Heart left ventricle (tissue), 16 donors: ENCODE data around the gene UMPS. TPM values are rescaled to one million over a fixed set of nuclear protein-coding genes. Genes with fewer than 3 reads are reported as not detected.

Experiments used
- ATAC-seq, 4 donors: fragments of 200-7000 bp; cut with Tn5 transposase; one replicate each; pipeline ENCODE4 v1.9.1; 2020 to 2022; ENCODE audit warnings: moderate library complexity in 4 of 4, mild to moderate bottlenecking in 3 of 4, moderate number of reproducible peaks in 1 of 4
- DNase-seq, 5 donors: peaks; one replicate each; pipeline ENCODE4 v3.0.0-alpha.2; 2020
- H3K27ac ChIP-seq, 12 donors: fragments of 200-600 bp; sonication (generic) in 4 of 12; one replicate each; pipeline versions ENCODE4 v1.5.0 to v1.8.0; 2016 to 2022; ENCODE audit warnings: mild to moderate bottlenecking in 2 of 12
- H3K27me3 ChIP-seq, 9 donors: fragments of 200-600 bp; sonication (generic) in 2 of 9; one replicate each; pipeline versions ENCODE4 v1.5.1 to v1.8.0; 2016 to 2022; ENCODE audit warnings: mild to moderate bottlenecking in 3 of 9
- H3K36me3 ChIP-seq, 9 donors: fragments of 200-600 bp; sonication (generic) in 2 of 9; one replicate each; pipeline versions ENCODE4 v1.5.0 to v1.8.0; 2018 to 2022; ENCODE audit warnings: mild to moderate bottlenecking in 2 of 9
- H3K4me1 ChIP-seq, 12 donors: fragments of 200-600 bp; sonication (generic) in 4 of 12; one replicate each; pipeline versions ENCODE4 v1.5.0 to v1.8.0; 2016 to 2022; ENCODE audit warnings: mild to moderate bottlenecking in 3 of 12
- H3K4me3 ChIP-seq, 12 donors: fragments of 200-600 bp; sonication (generic) in 4 of 12; one replicate each; pipeline versions ENCODE4 v1.5.0 to v1.8.0; 2017 to 2022; ENCODE audit warnings: mild to moderate bottlenecking in 9 of 12, moderate library complexity in 4 of 12
- H3K9me3 ChIP-seq, 12 donors: fragments of 200-600 bp; sonication (generic) in 4 of 12; one replicate each; pipeline versions ENCODE4 v1.5.0 to v1.8.0; 2016 to 2022; ENCODE audit warnings: mild to moderate bottlenecking in 1 of 12
- POLR2A ChIP-seq, 2 donors: fragments of 450-650 bp; IDR thresholded peaks; one replicate each; pipeline ENCODE4 v1.6.1; 2017; ENCODE audit warnings: antibody characterized with exemption in 2 of 2, mild to moderate bottlenecking in 2 of 2, moderate library complexity in 2 of 2
- WGBS, 4 donors: extraction: QIAGEN DNeasy Blood & Tissue Kit in 2 of 4; methylation state at CpG; one replicate each; pipeline versions ENCODE4 v1.1.5 to v1.1.7; 2013 to 2018; 5-methylcytosine and 5-hydroxymethylcytosine counted together
- intact Hi-C, 10 donors: fragments of 100-400 bp; cut with DNase I; formaldehyde crosslinking; loops; one replicate each; pipeline versions ENCODE4 v1.11.1 to v1.14.2; 2022
- polyA plus RNA-seq, 2 donors: library from polyadenylated mRNA; stranded (reverse); fragments of 200-250 nt; gene quantifications; one replicate each; pipeline ENCODE4 v1.2.3, GENCODE V29; 2013
- total RNA-seq, 9 donors: library from RNA; depleted of rRNA in 2 of 9; stranded (reverse); fragments of >200 nt in 2 of 9; fragmentation: NEBNext Ultra II Directional in 3 of 9; extraction: Animal tissue kit (Norgen Biotek cat#: 25700) in 3 of 9; gene quantifications; one replicate each; pipeline versions ENCODE4 v1.1.0 to v1.2.4, GENCODE V29; 2016 to 2023
- TF ChIP-seq, protein P1 (sequence below), 12 donors: fragments of 200-600 bp; sonication (generic) in 4 of 12; IDR thresholded peaks; one replicate each; pipeline versions ENCODE4 v1.5.0 to v1.8.0; 2018 to 2022; ENCODE audit warnings: antibody characterized with exemption in 12 of 12, mild to moderate bottlenecking in 5 of 12
- donor health status: ischemic (EF 13 %, LVEDD 7.1; RV severe dilation, severe dysfunction).
- donor health status: healthy with polysubstance abuse.
- donor health status: DM: no; HTN: yes; CAD: no.
- donor health status: DM: no; HTN: no; CAD: no.
- donor health status: ischemic (EF 25% LVEDD 6.9; RV normal size, moderate dysfunction).
- donor health status: ischemic (EF 25% LVEDD 5.7; RV mildly dilated, moderate dysfunction).
- donor health status: healthy.
- donor health status: DM: yes; HTN: yes; CAD: no.
- donor health status: ischemic (EF 35%, LVEDD 5.7; RV mildly dilated, moderate dysfunction).
- donor health status: nonischemic (EF 11% LVEDD 7.7; RV severe dilation, severe dysfunction).
- donor health status: DM: yes; HTN: yes; CAD: no.
- donor health status: PGD.
- donor health status: ischemic (EF 29% LVEDD 5.4; RV normal size, mild dysfunction).
- donor health status: nonischemic (EF 23%, LVEDD 6.1; RV moderate dilation, normal function).

The UMPS gene
- total and polyA plus RNA-seq, 11 donors = 2.3 to 15.9 (median 7.1) TPM

DNA sequence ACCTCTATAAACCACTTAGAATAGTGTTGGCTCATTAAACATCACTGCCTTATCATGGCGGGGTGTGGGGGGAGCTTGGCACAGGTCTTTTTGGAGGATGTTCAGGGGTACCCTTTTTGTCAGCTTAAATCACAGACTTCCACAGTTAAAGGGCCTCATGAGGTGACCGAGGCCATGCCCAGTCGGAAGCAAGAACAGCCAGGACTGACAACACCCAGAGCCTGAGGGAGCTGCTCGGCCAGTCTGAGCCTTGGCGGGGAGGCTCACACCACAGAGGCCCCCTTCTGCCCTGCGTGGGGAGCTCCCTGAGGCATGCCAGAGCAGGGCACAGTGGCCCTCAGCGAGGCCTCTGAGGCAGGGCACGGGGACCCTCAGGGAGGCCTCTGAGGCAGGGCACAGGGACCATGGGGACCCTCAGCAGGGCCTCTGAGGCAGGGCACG is 49.5 kb downstream of the UMPS start:
- 59 to 67% (median 65%) methylated on average over 1 to 9 of the region's 9 CpGs for whole genome bisulfite sequencing, 4 donors
- H3K27ac ChIP-seq = peak overlapping the region; percentile 77 to 95 (median 91)
- no peaks in the 10 kb centered on the region for H3K9me3 ChIP-seq
- H3K4me3 ChIP-seq = peak overlapping the region in 1 of 12 donors; percentile 8
- peaks cover 7 to 99% (median 56%) of the 10 kb centered on the region in 12 donors for H3K4me1 ChIP-seq
- DNase-seq (peak in 1 of 5 donors; percentile 35), ATAC-seq (peak in 3 of 4 donors; percentile 1 to 9 (median 4))
- TF ChIP-seq, protein P1, sequence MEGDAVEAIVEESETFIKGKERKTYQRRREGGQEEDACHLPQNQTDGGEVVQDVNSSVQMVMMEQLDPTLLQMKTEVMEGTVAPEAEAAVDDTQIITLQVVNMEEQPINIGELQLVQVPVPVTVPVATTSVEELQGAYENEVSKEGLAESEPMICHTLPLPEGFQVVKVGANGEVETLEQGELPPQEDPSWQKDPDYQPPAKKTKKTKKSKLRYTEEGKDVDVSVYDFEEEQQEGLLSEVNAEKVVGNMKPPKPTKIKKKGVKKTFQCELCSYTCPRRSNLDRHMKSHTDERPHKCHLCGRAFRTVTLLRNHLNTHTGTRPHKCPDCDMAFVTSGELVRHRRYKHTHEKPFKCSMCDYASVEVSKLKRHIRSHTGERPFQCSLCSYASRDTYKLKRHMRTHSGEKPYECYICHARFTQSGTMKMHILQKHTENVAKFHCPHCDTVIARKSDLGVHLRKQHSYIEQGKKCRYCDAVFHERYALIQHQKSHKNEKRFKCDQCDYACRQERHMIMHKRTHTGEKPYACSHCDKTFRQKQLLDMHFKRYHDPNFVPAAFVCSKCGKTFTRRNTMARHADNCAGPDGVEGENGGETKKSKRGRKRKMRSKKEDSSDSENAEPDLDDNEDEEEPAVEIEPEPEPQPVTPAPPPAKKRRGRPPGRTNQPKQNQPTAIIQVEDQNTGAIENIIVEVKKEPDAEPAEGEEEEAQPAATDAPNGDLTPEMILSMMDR (IDR thresholded peaks at IDR 0.05) = no peak
- TF ChIP-seq POLR2A (IDR thresholded peaks at IDR 0.05) = no peak
- H3K36me3 ChIP-seq = peaks cover 0 to 17% (median 0%) of the 10 kb centered on the region in 9 donors
- intact Hi-C loops = loop anchor here in 8 of 10 donors (2.0 to 10.0 kb wide), 5 partner anchors 33 to 108 kb away; partner anchors contain the start of gene ITGB5 (in 4 of the 8)
- no peaks in the 10 kb centered on the region for H3K27me3 ChIP-seq

DNA sequence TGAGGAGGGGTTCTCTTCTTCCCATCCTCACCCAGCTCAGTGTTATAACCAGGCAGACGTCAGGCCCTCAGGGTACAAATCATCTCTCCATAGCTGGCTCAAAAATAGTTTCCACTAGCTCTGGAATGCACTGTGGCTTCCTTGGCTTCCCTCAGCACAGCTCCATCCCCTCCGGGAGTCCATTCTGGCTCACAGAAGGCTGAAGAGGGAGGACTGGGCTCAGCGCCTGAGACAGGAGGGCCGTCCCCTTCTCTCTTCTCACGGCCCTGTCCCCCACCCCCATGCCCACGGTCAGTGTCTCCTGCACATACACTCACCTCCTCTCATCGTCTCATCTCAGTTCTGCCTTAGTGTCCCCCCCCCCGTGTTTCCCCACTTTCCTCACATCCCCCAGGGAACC is 50.1 kb downstream of the UMPS start:
- WGBS, 4 donors = 2 to 5% (median 3%) methylated on average over 8 of the region's 8 CpGs

DNA sequence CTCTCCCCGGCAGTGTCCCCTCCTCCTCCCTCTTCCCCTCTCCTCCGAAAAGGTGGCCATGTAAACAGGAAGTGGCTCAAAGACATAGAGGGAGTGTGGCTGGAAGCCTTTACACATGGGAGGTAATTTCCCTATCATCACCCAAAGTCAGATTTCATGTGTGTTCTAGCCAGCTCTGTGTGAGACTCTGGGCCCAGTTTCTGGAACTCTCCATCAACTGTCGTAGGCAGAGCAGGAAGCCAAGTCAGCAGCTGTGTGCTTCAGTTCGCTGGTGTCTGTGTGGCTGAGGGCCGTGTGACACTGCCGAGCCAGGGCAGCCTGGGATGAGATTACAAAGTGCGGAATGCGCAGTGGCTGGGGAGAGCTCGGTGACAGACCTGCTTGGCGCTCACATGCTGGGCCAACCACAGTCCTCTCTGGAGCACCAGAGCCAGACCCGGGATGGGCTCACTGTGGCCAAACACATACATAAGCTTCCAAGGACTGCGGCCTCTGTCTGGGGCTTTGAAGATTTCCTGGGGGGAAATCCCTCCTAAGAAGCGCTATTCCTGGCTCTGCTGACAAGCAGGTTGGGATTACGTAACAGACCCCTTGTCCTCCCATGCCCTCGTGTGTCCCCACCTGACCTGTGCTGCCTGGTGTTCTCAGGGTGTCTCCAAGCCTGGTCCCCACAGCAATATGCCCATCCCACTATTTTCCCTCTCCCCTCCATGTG is 50.7 kb downstream of the UMPS start:
- TF ChIP-seq POLR2A (IDR thresholded peaks at IDR 0.05) = peak in 1 of 2 donors; percentile 36
- TF ChIP-seq, protein P1 (IDR thresholded peaks at IDR 0.05) = no peak
- H3K36me3 ChIP-seq = peaks cover 0 to 12% (median 0%) of the 10 kb centered on the region in 9 donors
- H3K9me3 ChIP-seq = no peaks in the 10 kb centered on the region
- intact Hi-C loops = loop anchor here in 6 of 10 donors (2.0 to 10.0 kb wide), 4 partner anchors 51 to 106 kb away; partner anchors contain the start of gene ITGB5 (in 4 of the 6)
- DNase-seq (peak; percentile 88 to 94 (median 89)), ATAC-seq (peak; percentile 88 to 91 (median 89))
- H3K27ac ChIP-seq = peak overlapping the region; percentile 77 to 95 (median 91)
- peaks cover 6 to 97% (median 55%) of the 10 kb centered on the region in 12 donors for H3K4me1 ChIP-seq
- H3K27me3 ChIP-seq = no peaks in the 10 kb centered on the region
- WGBS, 4 donors = 4 to 8% (median 5%) methylated on average over 6 to 15 of the region's 15 CpGs
- peak overlapping the region in 4 of 12 donors; percentile 8 to 20 (median 12) for H3K4me3 ChIP-seq

More for the DNA sequence above, 50.1 kb downstream of the UMPS start:
- Histone ChIP-seq H3K27ac (peak overlapping the region; percentile 77 to 95 (median 91)), H3K9me3 (no peaks in the 10 kb centered on the region), H3K27me3 (no peaks in the 10 kb centered on the region), H3K36me3 (peaks cover 0 to 13% (median 0%) of the 10 kb centered on the region in 9 donors), H3K4me1 (peaks cover 6 to 99% (median 55%) of the 10 kb centered on the region in 12 donors), H3K4me3 (peak overlapping the region in 3 of 12 donors; percentile 8 to 20 (median 13))
- ATAC-seq (peak; percentile 82 to 87 (median 84)), DNase-seq (peak; percentile 83 to 87 (median 85))
- TF ChIP-seq, protein P1 (IDR thresholded peaks at IDR 0.05) = no peak
- TF ChIP-seq POLR2A (IDR thresholded peaks at IDR 0.05) = no peak
- intact Hi-C loops = loop anchor here in 6 of 10 donors (2.0 to 10.0 kb wide), 4 partner anchors 52 to 107 kb away; partner anchors contain the start of gene ITGB5 (in 4 of the 6)
